GM21576 (cell line): ENCODE results near the gene PLEKHO2.

Source experiments
- ATAC-seq: cut with Tn5 transposase; IDR thresholded peaks from one replicate; pipeline ENCODE4 v1.9.1; 2021; ENCODE audit warnings: mild to moderate bottlenecking, moderate library complexity; ENCODE audit not compliant: unreplicated experiment

PLEKHO2 gene

DNA sequence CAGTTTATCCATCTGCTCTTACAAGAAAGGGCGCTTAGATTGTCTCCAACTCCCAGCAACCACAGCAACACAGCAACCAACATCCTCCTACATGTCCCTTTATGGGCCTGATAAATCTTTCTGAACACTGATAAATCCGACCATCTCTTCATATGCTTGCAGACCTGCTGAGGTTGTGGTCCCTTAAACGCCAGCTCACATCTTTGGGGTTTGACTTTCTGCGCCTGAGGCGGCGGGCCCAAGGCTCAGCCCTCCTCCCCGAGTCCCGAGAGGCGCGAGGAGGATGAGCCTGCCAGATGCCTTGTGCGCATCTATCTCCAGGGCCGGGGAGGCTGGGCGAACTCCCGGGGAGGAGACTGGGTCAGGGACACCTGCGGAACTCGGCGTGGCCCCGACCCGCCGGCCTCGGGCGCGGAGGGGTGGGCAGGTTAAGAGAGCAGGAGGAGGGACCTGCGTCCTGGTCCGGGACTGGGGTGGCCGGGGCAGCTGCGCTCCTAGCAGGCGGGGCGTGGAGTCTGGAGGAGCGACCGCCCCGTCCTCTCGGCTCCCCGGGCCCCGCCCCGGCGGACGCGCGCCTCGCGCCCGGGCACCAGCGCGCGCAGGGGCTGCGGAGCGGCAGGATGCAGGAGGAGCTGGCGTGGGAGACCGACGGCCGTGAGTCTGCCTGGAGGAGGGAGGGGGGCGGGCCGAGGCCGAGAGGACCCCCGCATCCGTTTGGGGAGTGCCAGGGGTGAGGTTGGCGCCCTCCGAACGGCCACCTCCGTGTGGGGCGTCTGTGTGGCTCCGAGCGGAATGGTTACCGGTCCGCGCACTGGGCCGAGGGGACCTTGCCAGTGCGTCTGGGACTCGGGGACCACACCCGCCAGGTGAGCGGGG lies 69.8 kb downstream of the PLEKHO2 start, which contains the start of gene ANKDD1A:
Gene ANKDD1A (plus strand): TSS at position 592 of the 876 bp plus-strand sequence. CDS start 29 bp downstream, at position 621.
- ATAC-seq = no peak

DNA sequence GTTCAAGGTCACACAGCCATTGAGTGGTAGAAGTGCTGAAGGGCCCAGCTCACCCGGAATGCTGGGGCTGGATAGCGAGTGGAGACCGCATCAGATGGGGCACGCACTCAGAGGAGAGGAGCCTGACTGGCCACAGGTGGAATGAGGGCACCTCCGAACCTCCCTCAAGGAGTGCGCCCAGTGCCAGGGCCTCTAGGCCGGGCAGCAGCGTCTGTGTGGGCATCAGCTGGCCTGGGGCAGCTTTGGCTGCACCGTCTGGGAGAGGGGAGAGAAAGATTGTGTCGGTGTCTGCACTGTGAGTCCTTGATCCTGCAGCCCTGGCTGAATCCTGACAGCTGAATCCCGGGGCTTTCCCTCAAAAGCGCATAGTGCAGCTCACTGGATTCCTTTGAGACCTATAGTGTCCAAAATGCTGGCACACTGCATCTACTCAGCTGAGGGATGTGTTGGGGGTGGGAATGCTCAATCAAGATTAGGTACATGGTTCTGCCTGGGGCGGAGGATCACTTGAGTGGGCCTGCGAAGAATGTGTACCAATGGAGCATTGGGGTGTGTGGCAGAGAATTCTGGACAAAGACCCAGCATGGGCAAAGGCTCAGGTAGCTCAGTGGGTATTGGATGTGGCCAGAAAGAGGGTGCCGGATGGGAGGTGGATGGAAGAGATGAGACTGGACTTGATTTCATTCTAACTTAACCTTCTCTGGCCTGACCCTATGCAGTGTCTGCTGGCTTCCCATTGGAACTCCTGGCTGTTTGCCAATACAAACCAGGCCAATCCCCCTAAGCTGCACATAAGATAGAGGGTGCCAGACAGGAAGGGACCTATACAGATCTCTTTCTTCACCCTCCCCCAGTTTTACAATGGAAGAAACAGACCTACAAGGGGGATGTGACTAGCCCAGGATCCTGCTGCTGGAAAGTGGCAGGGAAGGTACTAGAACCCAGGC lies 70.9 kb downstream of the PLEKHO2 start:
- no peak for ATAC-seq

DNA sequence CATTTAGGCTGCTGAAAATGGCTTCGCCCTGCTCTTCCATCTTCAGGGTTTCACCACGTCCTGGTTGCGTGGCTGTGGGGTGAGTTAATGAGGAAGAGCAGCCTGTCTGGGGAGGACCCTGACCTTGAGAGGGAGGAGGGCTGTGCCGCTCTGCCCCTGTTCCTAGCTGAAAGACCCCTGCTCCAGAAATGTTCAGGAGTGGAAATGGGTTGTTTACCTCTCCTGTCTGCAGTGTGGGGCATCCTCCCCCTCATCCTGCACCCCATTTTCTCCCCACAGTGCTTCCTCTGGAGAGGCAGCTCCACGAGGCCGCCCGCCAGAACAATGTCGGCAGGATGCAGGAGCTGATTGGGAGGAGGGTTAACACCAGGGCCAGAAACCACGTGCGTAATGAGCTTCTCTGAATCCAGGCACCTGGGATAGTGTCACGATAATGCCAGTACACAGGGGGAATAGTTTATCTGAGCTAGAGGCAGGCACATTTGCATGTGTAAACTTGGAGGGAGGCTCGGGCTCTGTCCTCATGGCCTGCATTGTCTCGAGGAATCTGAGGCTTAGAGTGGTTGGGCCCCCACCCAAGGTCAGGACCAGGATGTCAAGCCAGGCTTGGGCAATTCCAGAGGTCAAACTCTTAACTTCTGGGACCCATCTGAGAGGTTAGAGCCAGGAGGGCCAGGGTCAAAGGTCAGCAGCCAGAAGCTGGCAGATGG lies 74.0 kb downstream of the PLEKHO2 start:
- ATAC-seq = no peak

DNA sequence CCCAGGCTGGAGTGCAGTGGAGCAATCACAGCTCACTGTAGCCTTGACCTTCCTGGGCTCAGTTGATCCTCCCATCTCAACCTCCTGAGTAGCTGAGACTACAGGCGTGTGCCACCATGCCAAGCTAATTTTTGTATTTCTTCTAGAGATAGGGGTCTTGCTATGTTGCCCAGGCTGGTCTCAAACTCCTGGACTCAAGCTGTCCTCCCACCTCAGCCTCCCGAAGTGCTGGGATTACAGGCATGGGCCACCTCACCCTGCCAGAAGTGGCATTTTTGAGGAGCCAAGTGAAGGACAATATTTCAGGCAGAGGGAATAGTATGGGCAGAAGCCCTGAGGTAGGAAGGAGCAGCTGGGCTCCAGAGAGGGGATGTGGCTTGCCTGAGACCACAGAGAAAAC lies 74.7 kb downstream of the PLEKHO2 start:
- no peak for ATAC-seq

DNA sequence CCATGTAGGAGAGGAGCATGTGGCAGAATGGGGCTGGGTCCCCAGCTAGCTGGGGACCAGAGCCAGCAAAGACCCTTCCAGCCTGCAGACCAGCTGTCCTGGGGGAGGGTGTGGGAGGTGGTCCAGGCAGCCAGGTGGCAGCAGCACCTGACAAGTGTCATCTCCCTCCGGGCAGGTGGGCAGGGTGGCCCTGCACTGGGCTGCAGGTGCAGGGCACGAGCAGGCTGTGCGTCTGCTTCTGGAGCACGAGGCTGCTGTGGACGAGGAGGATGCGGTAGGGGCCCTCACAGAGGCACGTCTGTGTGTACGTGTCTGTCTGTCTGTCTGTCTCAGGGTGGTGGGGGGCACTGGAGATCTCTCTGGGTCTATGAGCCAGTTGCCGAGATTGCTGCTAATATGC lies 75.5 kb downstream of the PLEKHO2 start:
- ATAC-seq = no peak
